A673 (cell line): ENCODE measurements around the gene SLC22A3. TPM values are rescaled to one million over a fixed set of nuclear protein-coding genes. Genes with fewer than 3 reads are reported as not detected.

Experiments
- BruUV-seq: library from RNA; stranded (reverse); fragments of 400-500 nt; replicated peaks from 2 replicates; lab custom pipeline; 2021; lab: Mats Ljungman, UMichigan
- CTCF ChIA-PET: fragments of 300-600 bp; sonication (Branson Sonifier 250); formaldehyde crosslinking; loops from one replicate; lab custom pipeline; 2022; ENCODE audit warnings: antibody characterized with exemption; lab: Charles Lee
- POLR2A ChIA-PET: fragments of 300-600 bp; sonication (Branson Sonifier 250); formaldehyde crosslinking; loops from one replicate; lab custom pipeline; 2022; ENCODE audit warnings: antibody characterized with exemption; ENCODE audit not compliant: low non-redundant PET; lab: Charles Lee
- DNase-seq: peaks from one replicate; pipeline ENCODE4 v3.0.0-alpha.2; 2015; ENCODE audit warnings: low spot score
- H3K27ac ChIP-seq: fragments of 200-600 bp; sonication (generic); 2 replicates; pipeline ENCODE4 v1.5.1; 2016; ENCODE audit warnings: mixed run types, low read depth, mild to moderate bottlenecking, mixed read lengths, antibody characterized with exemption, low read length; ENCODE audit not compliant: poor library complexity, severe bottlenecking
- H3K27me3 ChIP-seq: fragments of 200-600 bp; sonication (generic); replicated peaks from 2 replicates; pipeline ENCODE4 v1.6.1; 2017; ENCODE audit warnings: mixed run types, low read depth, mild to moderate bottlenecking, mixed read lengths, antibody characterized with exemption, low read length; ENCODE audit not compliant: insufficient read depth, poor library complexity
- H3K36me3 ChIP-seq: fragments of 200-600 bp; sonication (generic); 2 replicates; pipeline ENCODE4 v1.6.1; 2016; ENCODE audit warnings: mixed run types, mild to moderate bottlenecking, mixed read lengths, antibody characterized with exemption, low read length; ENCODE audit not compliant: insufficient read depth, poor library complexity, severe bottlenecking
- H3K4me1 ChIP-seq: fragments of 200-600 bp; sonication (generic); 2 replicates; pipeline ENCODE4 v1.6.1; 2017; ENCODE audit warnings: mixed run types, mild to moderate bottlenecking, mixed read lengths, antibody characterized with exemption, low read length; ENCODE audit not compliant: insufficient read depth, poor library complexity, severe bottlenecking
- H3K4me3 ChIP-seq: fragments of 200-600 bp; sonication (generic); 2 replicates; pipeline ENCODE4 v1.5.1; 2016; ENCODE audit warnings: low read depth, mixed run types, mild to moderate bottlenecking, mixed read lengths, low read length; ENCODE audit not compliant: poor library complexity, severe bottlenecking
- H3K9me3 ChIP-seq: fragments of 200-600 bp; sonication (generic); 2 replicates; pipeline ENCODE4 v1.6.1; 2016; ENCODE audit warnings: mixed run types, low read depth, mild to moderate bottlenecking, mixed read lengths, antibody characterized with exemption, low read length; ENCODE audit not compliant: poor library complexity, severe bottlenecking
- CTCF ChIP-seq: fragments of 300-800, 200-600 bp; sonication (generic); conservative IDR thresholded peaks from 2 replicates; pipeline ENCODE4 v1.5.1; 2017; ENCODE audit warnings: low read depth, mild to moderate bottlenecking, antibody characterized with exemption, low read length, moderate library complexity, mixed read lengths
- EZH2 ChIP-seq: fragments of 200-600 bp; sonication (generic); IDR thresholded peaks from 2 replicates; pipeline ENCODE4 v1.6.1; 2017; ENCODE audit warnings: borderline replicate concordance, low read depth, mild to moderate bottlenecking, mixed read lengths, antibody characterized with exemption, low read length; ENCODE audit not compliant: poor library complexity, severe bottlenecking
- intact Hi-C: fragments of 100-400 bp; cut with micrococcal nuclease; formaldehyde crosslinking; loops from one replicate; pipeline ENCODE4 v1.10.0; 2022; ENCODE audit not compliant: unreplicated experiment
- total RNA-seq: library from RNA; stranded (reverse); gene quantifications from 2 replicates; pipeline ENCODE4 v1.2.3, GENCODE V29; 2021

Gene SLC22A3
- total RNA-seq, 1 experiment from 2014 or later = not detected

GRCh38 chr6:160333101-160333500, 15.1 kb upstream of the SLC22A3 start:
- Histone ChIP-seq H3K9me3 (no peaks in the 10 kb centered on the region), H3K36me3 (no peaks in the 10 kb centered on the region), H3K27me3 (peaks cover 52% of the 10 kb centered on the region), H3K27ac (no peak overlapping the region), H3K4me1 (no peaks in the 10 kb centered on the region), H3K4me3 (no peak overlapping the region)
- no peak for TF ChIP-seq CTCF
- TF ChIP-seq EZH2 = no peak
- no peak for DNase-seq
- intact Hi-C loops = no loop called here
- CTCF ChIA-PET = no interaction called here
- no TSS peak for BruUV-seq
- POLR2A ChIA-PET = no interaction called here

GRCh38 chr6:160333841-160334240, 14.3 kb upstream of the SLC22A3 start:
- H3K4me3 ChIP-seq = no peak overlapping the region
- H3K36me3 ChIP-seq = no peaks in the 10 kb centered on the region
- H3K9me3 ChIP-seq = no peaks in the 10 kb centered on the region
- ChIA-PET CTCF (no interaction called here), POLR2A (no interaction called here)
- no peak for TF ChIP-seq CTCF
- no peak for TF ChIP-seq EZH2
- H3K27ac ChIP-seq = no peak overlapping the region
- BruUV-seq = no TSS peak
- no peaks in the 10 kb centered on the region for H3K4me1 ChIP-seq
- peaks cover 55% of the 10 kb centered on the region for H3K27me3 ChIP-seq
- intact Hi-C loops = no loop called here
- DNase-seq = no peak

GRCh38 chr6:160336200-160336599, 12.0 kb upstream of the SLC22A3 start:
- no peak for DNase-seq
- intact Hi-C loops = no loop called here
- H3K36me3 ChIP-seq = no peaks in the 10 kb centered on the region
- H3K4me1 ChIP-seq = no peaks in the 10 kb centered on the region
- ChIA-PET CTCF (no interaction called here), POLR2A (no interaction called here)
- H3K27ac ChIP-seq = no peak overlapping the region
- no peaks in the 10 kb centered on the region for H3K9me3 ChIP-seq
- no TSS peak for BruUV-seq
- peaks cover 53% of the 10 kb centered on the region for H3K27me3 ChIP-seq
- no peak for TF ChIP-seq EZH2
- TF ChIP-seq CTCF = no peak
- H3K4me3 ChIP-seq = no peak overlapping the region
